A549 (cell line): ENCODE data around the gene PRKAR1B. TPM values are rescaled to one million over a fixed set of nuclear protein-coding genes. Genes with fewer than 3 reads are reported as not detected.

Experiments used
- ATAC-seq, 2 experiments: fragments of 200-7000 bp in 1 of 2; fragments of >200 bp in 1 of 2; cut with Nextera tagmentation in 1 of 2; cut with Tn5 transposase in 1 of 2; 3 replicates each; pipeline versions ENCODE4 v1.8.0 to v1.9.1; 2018 to 2020; ENCODE audit warnings: mild to moderate bottlenecking in 1 of 2, moderate library complexity in 1 of 2
- CTCF ChIA-PET: fragments of 300-600 bp; sonication (Branson Sonifier 250); formaldehyde crosslinking; extraction: SDS; loops from one replicate; lab custom pipeline; 2021; ENCODE audit warnings: antibody characterized with exemption, inconsistent platforms; lab: Yijun Ruan, JAX
- POLR2A ChIA-PET: fragments of 350-600 bp; formaldehyde crosslinking; extraction: SDS; loops from one replicate; lab custom pipeline; 2021; ENCODE audit warnings: antibody characterized with exemption, inconsistent platforms; lab: Yijun Ruan, JAX
- DNase-seq, 2 experiments: peaks; one replicate each; pipeline versions ENCODE4 v3.0.0 to v3.0.0-alpha.2; 2011 to 2016; ENCODE audit warnings: low read depth in 1 of 2, low spot score in 1 of 2
- FAIRE-seq: peaks from 2 replicates; lab custom pipeline; 2011; peaks lifted over from hg19 to GRCh38; lab: Jason Lieb, UNC
- H3K27ac ChIP-seq, 2 experiments: fragments of >200 bp; sonication (Bioruptor Twin); formaldehyde crosslinking; 3 replicates each; pipeline ENCODE4 v1.5.1; 2016 to 2017
- H3K4me1 ChIP-seq: fragments of >200 bp; sonication (Bioruptor Twin); formaldehyde crosslinking; 3 replicates; pipeline ENCODE4 v1.6.1; 2016
- H3K4me2 ChIP-seq: fragments of >200 bp; sonication (Bioruptor Twin); formaldehyde crosslinking; 3 replicates; pipeline ENCODE4 v1.6.1; 2016
- H3K4me3 ChIP-seq: fragments of >200 bp; sonication (Bioruptor Twin); formaldehyde crosslinking; 3 replicates; pipeline ENCODE4 v1.5.1; 2016
- H3K9me3 ChIP-seq: fragments of >200 bp; sonication (Bioruptor Twin); formaldehyde crosslinking; 3 replicates; pipeline ENCODE4 v1.6.1; 2016
- BHLHE40 ChIP-seq: IDR thresholded peaks from 2 replicates; pipeline ENCODE4 v1.6.1; 2012; ENCODE audit warnings: low read depth, low read length, inconsistent platforms
- CBX2 ChIP-seq: fragments of 200-600 bp; sonication (generic); IDR thresholded peaks from 2 replicates; pipeline ENCODE4 v1.6.1; 2016; ENCODE audit warnings: low read depth, mild to moderate bottlenecking, borderline replicate concordance
- CEBPB ChIP-seq, 2 experiments: fragments of >200 bp in 1 of 2; sonication (Bioruptor Twin) in 1 of 2; formaldehyde crosslinking in 1 of 2; IDR thresholded peaks; 2 replicates each; pipeline ENCODE4 v1.6.1; 2012 to 2016
- CTCF ChIP-seq: fragments of >200 bp; sonication (Bioruptor Twin); formaldehyde crosslinking; IDR thresholded peaks from 3 replicates; pipeline ENCODE4 v1.5.1; 2016
- EHF ChIP-seq: fragments of 250-450 bp; sonication (Bioruptor Pico); IDR thresholded peaks from 2 replicates; pipeline ENCODE4 v1.5.0; 2020; ENCODE audit warnings: mild to moderate bottlenecking
- EHMT2 ChIP-seq: fragments of 200-600 bp; sonication (generic); IDR thresholded peaks from 2 replicates; pipeline ENCODE4 v1.6.1; 2016; ENCODE audit warnings: antibody characterized with exemption, low read depth, mild to moderate bottlenecking, moderate library complexity
- FOSB ChIP-seq: fragments of 250-450 bp; sonication (Bioruptor Pico); IDR thresholded peaks from 2 replicates; pipeline ENCODE4 v1.5.0; 2020; ENCODE audit warnings: mild to moderate bottlenecking, moderate library complexity
- FOXS1 ChIP-seq: fragments of 250-450 bp; sonication (Bioruptor Pico); IDR thresholded peaks from 2 replicates; pipeline ENCODE4 v1.5.0; 2020; ENCODE audit warnings: mild to moderate bottlenecking, moderate library complexity
- HMGXB4 ChIP-seq: fragments of 250-450 bp; sonication (Bioruptor Pico); IDR thresholded peaks from 2 replicates; pipeline ENCODE4 v1.5.0; 2021; ENCODE audit warnings: mild to moderate bottlenecking, moderate library complexity, borderline replicate concordance
- HOXA7 ChIP-seq: fragments of 250-450 bp; sonication (Bioruptor Pico); IDR thresholded peaks from 2 replicates; pipeline ENCODE4 v1.5.0; 2020; ENCODE audit warnings: mild to moderate bottlenecking, moderate library complexity
- KDM5A ChIP-seq: fragments of 200-600 bp; sonication (generic); IDR thresholded peaks from 2 replicates; pipeline ENCODE4 v1.6.1; 2016; ENCODE audit warnings: antibody characterized with exemption, mild to moderate bottlenecking
- MAX ChIP-seq: IDR thresholded peaks from 2 replicates; pipeline ENCODE4 v1.6.1; 2012
- PBX3 ChIP-seq: IDR thresholded peaks from 2 replicates; pipeline ENCODE4 v1.6.1; 2012
- POLR2A ChIP-seq: IDR thresholded peaks from 2 replicates; pipeline ENCODE4 v1.6.1; 2012; ENCODE audit warnings: mild to moderate bottlenecking, low read length
- RCOR1 ChIP-seq: fragments of 150-350 bp; IDR thresholded peaks from 2 replicates; pipeline ENCODE4 v1.6.1; 2014; ENCODE audit warnings: antibody characterized with exemption, low read length, low read depth
- RNF2 ChIP-seq: fragments of 200-600 bp; sonication (generic); IDR thresholded peaks from 2 replicates; pipeline ENCODE4 v1.6.1; 2016; ENCODE audit warnings: low read depth, mild to moderate bottlenecking, antibody characterized with exemption, moderate library complexity, borderline replicate concordance
- SMC3 ChIP-seq: fragments of >200 bp; sonication (Bioruptor Twin); formaldehyde crosslinking; IDR thresholded peaks from 3 replicates; pipeline ENCODE4 v1.6.1; 2018; ENCODE audit warnings: inconsistent platforms
- TFCP2L1 ChIP-seq: fragments of 250-450 bp; sonication (Bioruptor Pico); IDR thresholded peaks from 2 replicates; pipeline ENCODE4 v1.5.0; 2021; ENCODE audit warnings: mild to moderate bottlenecking
- ZFP36 ChIP-seq: fragments of 450-650 bp; IDR thresholded peaks from 2 replicates; pipeline ENCODE4 v1.6.1; 2014; ENCODE audit warnings: borderline replicate concordance; ENCODE audit not compliant: partially characterized antibody
- ZSCAN20 ChIP-seq: fragments of 250-450 bp; sonication (Bioruptor Pico); IDR thresholded peaks from 2 replicates; pipeline ENCODE4 v1.8.0; 2022; ENCODE audit warnings: mild to moderate bottlenecking, moderate library complexity
- WGBS: methylation state at CpG from one replicate; pipeline ENCODE4 v1.1.6; 2017; ENCODE audit errors: missing lambda C conversion rate; 5-methylcytosine and 5-hydroxymethylcytosine counted together
- polyA plus RNA-seq, 4 experiments: library from polyadenylated mRNA; depleted of rRNA in 3 of 4; stranded (reverse); fragments of >200 nt; fragmentation: RNase III in 1 of 4; extraction: RNeasy Plus Mini Kit Qiagen cat#74134 plus additional on column Dnase treatment in 1 of 4; gene quantifications; 2 replicates in 3 of 4; 3 replicates in 1 of 4; pipeline ENCODE4 v1.2.3, GENCODE V29; 2011 to 2017
- TF ChIP-seq, protein P1 (sequence below): fragments of 250-450 bp; sonication (Bioruptor Pico); IDR thresholded peaks from 2 replicates; pipeline ENCODE4 v1.5.0; 2020; ENCODE audit warnings: low read depth, mild to moderate bottlenecking, moderate library complexity
- TF ChIP-seq, protein P2 (sequence below): fragments of >200 bp; sonication (Bioruptor Twin); formaldehyde crosslinking; IDR thresholded peaks from 3 replicates; pipeline ENCODE4 v1.6.1; 2016

Gene PRKAR1B
- polyA plus RNA-seq, 2 of the 4 experiments (the other 2 are of a cell fraction), result 10.1 to 33.7 TPM

- TF ChIP-seq ZSCAN20 (CRISPR knock-in tag), result no peak
- no peak for TF ChIP-seq FOXS1
- TF ChIP-seq, all 56 proteins: peak for 0
Observed at GRCh38 chr7:772005-772294, 44.9 kb upstream of the PRKAR1B start (continued).

- no peaks in the 10 kb centered on the region for H3K9me3 ChIP-seq
- WGBS, result 89% methylated on average over 24 of the region's 24 CpGs
- ChIA-PET POLR2A (interaction anchor here (0.7 kb wide), 1 partner anchor 41 kb away, joined by 9 read pairs; no protein-coding TSS in a partner anchor), CTCF (interaction anchor here (0.9 to 2.6 kb wide), 6 partner anchors 17 to 452 kb away, joined by 3 to 15 read pairs (median 4); no protein-coding TSS in a partner anchor)
- H3K4me3 ChIP-seq, result no peak overlapping the region
- H3K4me2 ChIP-seq, result no peak overlapping the region
- H3K27ac ChIP-seq, result no peak overlapping the region; a peak in 1 of 6 replicates
- TF ChIP-seq ZFP36 (no peak), CBX2 (no peak), BHLHE40 (no peak), PBX3 (no peak), EHMT2 (no peak), HMGXB4 (CRISPR knock-in tag) (no peak), KDM5A (no peak), RNF2 (no peak), TFCP2L1 (no peak), CTCF (no peak), FOXS1 (no peak)
- TF ChIP-seq, protein P1, sequence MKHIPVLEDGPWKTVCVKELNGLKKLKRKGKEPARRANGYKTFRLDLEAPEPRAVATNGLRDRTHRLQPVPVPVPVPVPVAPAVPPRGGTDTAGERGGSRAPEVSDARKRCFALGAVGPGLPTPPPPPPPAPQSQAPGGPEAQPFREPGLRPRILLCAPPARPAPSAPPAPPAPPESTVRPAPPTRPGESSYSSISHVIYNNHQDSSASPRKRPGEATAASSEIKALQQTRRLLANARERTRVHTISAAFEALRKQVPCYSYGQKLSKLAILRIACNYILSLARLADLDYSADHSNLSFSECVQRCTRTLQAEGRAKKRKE (CRISPR knock-in tag), result no peak
- TF ChIP-seq, protein P2, sequence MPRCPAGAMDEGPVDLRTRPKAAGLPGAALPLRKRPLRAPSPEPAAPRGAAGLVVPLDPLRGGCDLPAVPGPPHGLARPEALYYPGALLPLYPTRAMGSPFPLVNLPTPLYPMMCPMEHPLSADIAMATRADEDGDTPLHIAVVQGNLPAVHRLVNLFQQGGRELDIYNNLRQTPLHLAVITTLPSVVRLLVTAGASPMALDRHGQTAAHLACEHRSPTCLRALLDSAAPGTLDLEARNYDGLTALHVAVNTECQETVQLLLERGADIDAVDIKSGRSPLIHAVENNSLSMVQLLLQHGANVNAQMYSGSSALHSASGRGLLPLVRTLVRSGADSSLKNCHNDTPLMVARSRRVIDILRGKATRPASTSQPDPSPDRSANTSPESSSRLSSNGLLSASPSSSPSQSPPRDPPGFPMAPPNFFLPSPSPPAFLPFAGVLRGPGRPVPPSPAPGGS, result no peak
- TF ChIP-seq, all 56 proteins: peak for 0
- ATAC-seq (no peak), DNase-seq (no peak), FAIRE-seq (no peak)
- H3K4me1 ChIP-seq, result peaks cover 9% of the 10 kb centered on the region; the same call in 2 of the 3 replicates
Observed at GRCh38 chr7:771234-772004, 44.3 kb upstream of the PRKAR1B start.

- Histone ChIP-seq H3K4me1 (peaks cover 9% of the 10 kb centered on the region; the same call in 2 of the 3 replicates), H3K4me3 (no peak overlapping the region), H3K4me2 (no peak overlapping the region), H3K9me3 (no peaks in the 10 kb centered on the region), H3K27ac (peak overlapping the region in 1 of 2 experiments; percentile 53; a peak in 2 of 6 replicates)
- DNase-seq, result no peak
- no peak for FAIRE-seq
- POLR2A ChIA-PET, result interaction anchor here (0.7 kb wide), 1 partner anchor 42 kb away, joined by 9 read pairs; no protein-coding TSS in a partner anchor
- CTCF ChIA-PET, result interaction anchor here (0.6 to 2.3 kb wide), 5 partner anchors 17 to 449 kb away, joined by 3 to 9 read pairs (median 4); no protein-coding TSS in a partner anchor
- no peak for ATAC-seq
- WGBS, result 23% methylated on average over 2 of the region's 7 CpGs
- TF ChIP-seq, protein P2, result no peak
- no peak for TF ChIP-seq HOXA7 (CRISPR knock-in tag)
- no peak for TF ChIP-seq MAX
- TF ChIP-seq RNF2, result no peak
- TF ChIP-seq FOSB, result no peak
- no peak for TF ChIP-seq EHF
- no peak for TF ChIP-seq CBX2
- TF ChIP-seq SMC3, result no peak
- TF ChIP-seq POLR2A, result no peak
- TF ChIP-seq ZFP36, result no peak
- TF ChIP-seq CEBPB (IDR thresholded peaks at IDR 0.05), result no peak
- no peak for TF ChIP-seq RCOR1
- TF ChIP-seq CTCF, result no peak
Observed at GRCh38 chr7:770741-771166, 43.7 kb upstream of the PRKAR1B start.
